Ureter (tissue), 1 donor: ENCODE measurements around the gene MMP15. TPM values are rescaled to one million over a fixed set of nuclear protein-coding genes. Genes with fewer than 3 reads are reported as not detected.
"Not testable (repeated sequence)": the region's sequence is repeated elsewhere in the genome, so short reads cannot be mapped to it uniquely, and the experiment has no call there.

Experiments
- DNase-seq: peaks from one replicate; pipeline ENCODE4 v3.0.0-alpha.2; 2020; ENCODE audit warnings: low spot score
- total RNA-seq: library from RNA; stranded (reverse); gene quantifications from one replicate; pipeline ENCODE4 v1.2.4, GENCODE V29; 2023
- donor health status: DM: yes; HTN: yes; CAD: no.

The MMP15 gene
- total RNA-seq, 1 donor from 2014 or later = 15.4 TPM

DNA sequence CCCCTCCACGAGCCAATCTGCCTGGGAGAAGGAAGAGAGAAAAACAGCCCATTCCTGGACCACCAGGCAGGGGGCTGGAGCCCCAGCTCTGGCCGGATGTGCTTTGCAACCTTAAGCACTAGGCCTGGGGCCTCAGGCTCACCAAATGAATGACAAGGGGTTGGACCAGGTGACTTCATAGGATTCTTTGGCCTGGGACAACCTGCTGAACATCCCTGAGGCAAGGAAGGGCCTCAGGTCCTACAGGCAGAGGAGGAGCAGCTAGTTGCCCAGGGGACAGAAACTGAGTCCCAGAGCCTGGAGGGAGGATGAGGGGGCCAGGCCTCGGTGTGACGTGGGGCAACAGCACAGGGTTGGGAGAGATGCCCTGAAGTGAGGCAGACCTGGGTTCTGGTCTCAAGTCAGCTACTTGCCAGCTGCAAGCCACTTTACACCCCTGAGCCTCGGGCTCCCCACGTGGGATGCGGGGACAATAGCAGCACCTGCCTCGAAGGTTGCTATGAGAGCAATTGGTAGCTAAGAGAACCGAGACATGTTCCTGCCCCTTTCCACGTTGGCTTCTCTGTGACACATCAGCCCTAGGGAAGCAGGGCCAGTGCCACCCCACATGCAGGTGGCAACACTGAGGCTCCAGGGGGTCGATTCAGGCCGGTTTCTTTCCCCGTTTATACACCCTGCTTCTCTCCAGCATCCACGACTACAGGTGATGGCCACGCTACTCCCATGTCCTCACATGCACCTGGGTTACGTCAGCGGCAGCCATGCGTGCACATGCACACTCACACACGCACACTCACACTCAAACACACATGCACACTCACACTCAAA, 61.0 kb downstream of the MMP15 start:
- DNase-seq = no peak

DNA sequence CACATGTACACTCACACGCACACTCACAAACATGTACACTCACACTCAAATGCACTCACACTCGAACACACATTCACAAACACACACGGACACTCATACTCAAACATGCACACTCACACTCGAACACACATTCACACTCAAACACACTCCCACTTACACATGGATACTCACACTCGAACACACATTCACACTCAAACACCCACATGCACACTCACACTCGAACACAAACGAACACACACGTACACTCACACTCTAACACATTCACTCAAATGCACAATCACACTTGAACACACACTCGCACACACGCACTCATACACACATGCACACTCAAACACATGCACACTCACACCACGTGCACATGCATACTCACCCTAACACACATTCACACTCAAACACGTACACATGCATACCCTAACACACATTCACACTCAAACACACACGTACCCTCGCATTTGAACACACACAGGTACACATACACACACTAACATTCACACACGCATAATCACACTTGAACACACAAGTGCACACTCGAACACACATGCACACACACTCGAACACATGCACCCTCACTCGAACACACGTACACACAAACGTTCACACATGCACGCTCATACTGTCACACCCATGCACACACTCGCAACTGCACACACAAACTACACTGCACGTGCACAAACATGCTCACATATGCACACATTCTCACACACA, 61.8 kb downstream of the MMP15 start:
- no peak for DNase-seq

DNA sequence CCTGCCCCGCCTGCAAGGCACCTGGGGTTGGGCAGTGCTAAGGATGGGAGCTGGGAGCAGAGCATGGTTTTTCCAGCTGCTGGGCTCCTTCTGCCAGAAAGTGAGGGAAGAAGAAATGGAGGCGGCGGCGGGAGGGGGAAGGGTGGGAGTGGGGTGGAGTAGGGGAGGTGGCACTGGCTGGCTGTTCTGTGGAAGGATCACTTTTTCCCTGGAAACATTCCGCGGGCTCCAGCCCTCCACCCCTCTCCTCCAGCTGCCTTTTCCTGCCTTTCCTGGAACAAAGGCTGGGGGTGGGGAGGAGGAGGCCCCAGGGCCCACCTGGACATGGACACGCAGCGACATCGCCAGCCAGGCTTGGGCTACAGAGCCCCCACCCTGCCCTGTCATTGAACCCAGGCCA, 62.5 kb downstream of the MMP15 start:
- no peak for DNase-seq

DNA sequence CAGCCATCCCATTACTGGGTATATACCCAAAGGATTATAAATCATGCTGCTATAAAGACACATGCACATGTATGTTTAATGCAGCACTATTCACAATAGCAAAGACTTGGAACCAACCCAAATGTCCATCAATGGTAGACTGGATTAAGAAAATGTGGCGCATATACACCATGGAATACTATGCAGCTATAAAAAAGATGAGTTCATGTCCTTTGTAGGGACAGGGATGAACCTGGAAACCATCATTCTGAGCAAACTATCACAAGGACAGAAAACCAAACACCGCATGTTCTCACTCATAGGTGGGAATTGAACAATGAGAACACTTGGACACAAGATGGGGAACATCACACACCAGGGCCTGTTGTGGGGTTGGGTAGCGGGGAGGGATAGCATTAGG, 64.8 kb downstream of the MMP15 start:
- DNase-seq = not testable (repeated sequence)

DNA sequence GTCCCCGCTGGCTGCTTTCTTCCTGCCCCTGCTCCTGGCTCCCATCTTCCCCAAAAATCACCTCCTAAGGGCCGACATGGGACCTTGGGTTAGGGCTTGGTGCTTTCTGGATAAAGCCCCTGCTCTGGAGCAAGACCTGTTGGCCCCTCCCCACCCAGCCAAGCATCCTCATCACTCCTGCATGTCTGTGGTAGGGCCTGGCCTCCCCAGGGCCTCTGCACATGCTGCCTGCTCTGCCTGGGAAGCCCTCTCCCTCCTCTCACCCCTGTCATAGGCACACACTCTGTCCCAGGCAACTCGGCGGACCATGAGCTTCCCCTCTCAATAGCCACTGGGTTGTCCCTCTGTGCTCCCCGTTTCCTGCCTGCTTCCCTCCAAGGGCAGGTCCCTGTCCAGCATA, 68.5 kb downstream of the MMP15 start:
- DNase-seq = no peak

DNA sequence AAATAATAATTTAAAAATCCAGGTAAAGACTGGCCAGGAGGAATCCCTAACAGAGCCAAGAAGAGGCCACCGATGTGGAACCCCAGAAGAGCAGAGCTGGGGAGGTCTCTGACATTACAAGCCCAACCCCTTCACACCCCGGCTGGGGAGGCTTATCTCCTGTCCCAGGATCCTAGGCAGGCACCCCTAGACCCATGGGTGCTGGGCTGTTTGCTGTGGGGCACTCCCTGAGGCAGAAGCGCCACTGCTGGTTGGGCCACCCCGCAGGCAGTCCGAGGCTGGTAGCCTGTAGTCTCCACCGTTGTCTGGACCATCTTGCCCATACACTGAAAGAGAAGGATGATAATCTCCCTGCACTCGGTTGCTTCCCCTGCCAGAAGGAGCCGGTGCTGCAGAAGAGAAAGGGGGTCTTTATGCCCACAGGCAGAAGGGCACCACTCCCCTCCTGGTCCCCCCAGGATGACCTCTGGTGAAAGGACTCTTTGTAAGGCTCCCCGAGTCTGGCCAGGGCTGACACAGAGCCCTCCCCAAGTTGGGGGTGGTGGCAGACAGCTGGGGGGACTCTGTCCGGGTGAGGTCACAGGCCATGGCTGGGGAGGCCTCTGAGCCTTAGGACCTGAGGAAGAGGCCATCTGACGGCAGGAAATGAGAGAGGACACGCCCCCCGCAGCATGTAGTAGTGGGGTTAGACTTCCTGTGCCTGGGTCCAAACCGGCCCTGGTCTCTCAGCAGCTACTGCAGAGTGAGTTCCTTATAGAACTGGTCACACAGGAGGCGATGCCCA, 69.4 kb downstream of the MMP15 start:
- DNase-seq = no peak

DNA sequence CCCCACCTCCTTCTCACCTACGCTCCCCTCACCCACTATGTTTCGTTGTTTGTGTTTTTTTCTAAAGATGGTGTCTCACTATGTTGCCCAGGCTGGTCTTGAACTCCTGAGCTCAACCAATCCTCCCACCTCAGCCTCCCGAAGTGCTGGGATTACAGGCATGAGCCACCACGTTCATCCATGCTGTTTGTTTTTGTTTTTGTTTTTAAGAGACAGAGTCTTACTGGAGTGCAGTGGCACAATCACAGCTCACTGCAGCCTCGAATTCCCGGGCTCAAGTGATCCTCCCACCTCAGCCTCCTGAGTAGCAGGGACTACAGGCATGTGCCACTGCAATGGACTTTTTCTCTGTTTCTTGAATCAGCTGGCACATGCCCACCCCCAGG, 70.0 kb downstream of the MMP15 start:
- DNase-seq = not testable (repeated sequence)

DNA sequence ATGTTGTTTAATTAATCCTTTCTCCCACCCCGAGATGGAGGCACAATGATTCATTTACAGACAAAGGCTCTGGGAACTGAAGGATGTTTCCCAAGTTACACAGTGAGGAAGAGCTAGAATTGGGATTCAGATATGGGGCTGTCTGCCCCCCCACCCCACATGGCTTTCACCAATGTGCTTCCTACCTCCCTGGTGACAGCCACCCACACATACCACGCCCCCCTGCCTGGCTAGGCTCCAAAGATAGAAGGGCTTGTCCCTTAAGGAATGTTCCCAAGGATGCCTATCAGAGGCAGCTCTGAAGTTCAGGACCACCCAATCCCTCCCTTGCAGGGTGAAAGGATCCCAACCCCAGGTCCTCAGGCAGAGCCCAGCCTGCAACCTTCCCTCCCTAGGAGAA, 70.7 kb downstream of the MMP15 start:
- DNase-seq = no peak

Other genes starting within 250 kb of the MMP15 start
- gene KIFC3, start 223.3 kb upstream of the MMP15 start, total RNA-seq = 117 TPM
- gene CNGB1, start 54.6 kb upstream of the MMP15 start, total RNA-seq = 1.5 TPM
- 24.7 TPM for gene ZNF319, start 25.1 kb upstream of the MMP15 start, total RNA-seq
- 50.5 TPM for gene USB1, start 24.3 kb upstream of the MMP15 start, total RNA-seq
- gene CFAP20, start 103.6 kb downstream of the MMP15 start, total RNA-seq = 26.4 TPM
- 64.1 TPM for gene CSNK2A2, start 172.4 kb downstream of the MMP15 start, total RNA-seq